ENCODE measurements around the gene PYGM. TPM values are rescaled to one million over a fixed set of nuclear protein-coding genes. Genes with fewer than 3 reads are reported as not detected.

Gene PYGM
- total RNA-seq, 1 donor from 2014 or later = 5.5 TPM

GRCh38 chr11:64723117-64723906 lies 36.5 kb downstream of the PYGM start, which contains the start of gene NRXN2:
NRXN2 (minus strand) TSS chr11:64723197; CDS start chr11:64713699, 9,498 bp downstream.
- Mint-ChIP-seq H3K36me3 (ENCODE audit: unreplicated experiment) (no peaks in the 10 kb centered on the region), H3K4me1 (ENCODE audit: low read depth, unreplicated experiment) (peaks cover 26% of the 10 kb centered on the region), H3K9me3 (ENCODE audit: unreplicated experiment) (peaks cover 11% of the 10 kb centered on the region), H3K27ac (ENCODE audit: unreplicated experiment) (peak within 1 kb of the TSS; percentile 64), H3K4me3 (ENCODE audit: unreplicated experiment) (peak within 1 kb of the TSS; percentile 89), H3K27me3 (ENCODE audit: unreplicated experiment) (peaks cover 26% of the 10 kb centered on the region)
- DNase-seq = peak; percentile 93
- TF ChIP-seq CTCF (IDR thresholded peaks at IDR 0.05; ENCODE audit: partially characterized antibody, unreplicated experiment) = peak; percentile 98

GRCh38 chr11:64722141-64723065 lies 37.4 kb downstream of the PYGM start:
- Mint-ChIP-seq H3K4me1 (ENCODE audit: low read depth, unreplicated experiment) (peaks cover 28% of the 10 kb centered on the region), H3K27ac (ENCODE audit: unreplicated experiment) (peak overlapping the region; percentile 59), H3K27me3 (ENCODE audit: unreplicated experiment) (peaks cover 27% of the 10 kb centered on the region), H3K9me3 (ENCODE audit: unreplicated experiment) (peaks cover 11% of the 10 kb centered on the region), H3K4me3 (ENCODE audit: unreplicated experiment) (peak overlapping the region; percentile 89), H3K36me3 (ENCODE audit: unreplicated experiment) (no peaks in the 10 kb centered on the region)
- DNase-seq = peak; percentile 31
- TF ChIP-seq CTCF (IDR thresholded peaks at IDR 0.05; ENCODE audit: partially characterized antibody, unreplicated experiment) = no peak

- TF ChIP-seq CTCF (IDR thresholded peaks at IDR 0.05; ENCODE audit: partially characterized antibody, unreplicated experiment) = no peak
- Mint-ChIP-seq H3K4me1 (ENCODE audit: low read depth, unreplicated experiment) (peaks cover 30% of the 10 kb centered on the region), H3K27ac (ENCODE audit: unreplicated experiment) (no peak overlapping the region), H3K27me3 (ENCODE audit: unreplicated experiment) (peaks cover 28% of the 10 kb centered on the region), H3K9me3 (ENCODE audit: unreplicated experiment) (peaks cover 11% of the 10 kb centered on the region), H3K4me3 (ENCODE audit: unreplicated experiment) (peak overlapping the region; percentile 89), H3K36me3 (ENCODE audit: unreplicated experiment) (no peaks in the 10 kb centered on the region)
- DNase-seq = no peak
These were observed 38.4 kb downstream of the PYGM start for GRCh38 chr11:64721359-64721699.

GRCh38 chr11:64720640-64721358 lies 39.0 kb downstream of the PYGM start:
- H3K4me1 Mint-ChIP-seq (ENCODE audit: low read depth, unreplicated experiment) = peaks cover 34% of the 10 kb centered on the region
- H3K36me3 Mint-ChIP-seq (ENCODE audit: unreplicated experiment) = no peaks in the 10 kb centered on the region
- no peak overlapping the region for H3K27ac Mint-ChIP-seq (ENCODE audit: unreplicated experiment)
- H3K4me3 Mint-ChIP-seq (ENCODE audit: unreplicated experiment) = peak overlapping the region; percentile 59
- no peak for DNase-seq
- peaks cover 28% of the 10 kb centered on the region for H3K27me3 Mint-ChIP-seq (ENCODE audit: unreplicated experiment)
- no peak for TF ChIP-seq CTCF (IDR thresholded peaks at IDR 0.05; ENCODE audit: partially characterized antibody, unreplicated experiment)
- H3K9me3 Mint-ChIP-seq (ENCODE audit: unreplicated experiment) = peaks cover 11% of the 10 kb centered on the region
